ENCODE measurements around the gene RANBP17.

DNA sequence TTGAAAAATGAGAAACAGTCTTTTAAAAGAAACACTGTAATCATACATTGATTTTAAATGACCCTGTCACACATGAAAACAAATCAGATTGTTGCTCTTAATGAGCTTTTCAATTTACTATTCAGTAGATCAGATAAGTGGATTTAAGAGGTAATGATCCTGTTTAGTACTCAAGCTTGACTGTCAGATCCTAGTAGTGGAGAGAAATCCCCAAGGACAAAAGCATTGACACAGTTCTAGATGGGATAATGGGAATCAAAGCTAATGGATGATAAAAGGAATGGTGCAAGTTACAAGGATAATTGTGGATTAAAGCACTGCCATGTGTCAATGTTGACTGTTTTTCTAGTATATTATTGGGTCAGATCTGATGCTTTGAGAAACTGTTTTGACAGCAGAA, 304.9 kb downstream of the RANBP17 start:
- TF ChIP-seq, protein P1, sequence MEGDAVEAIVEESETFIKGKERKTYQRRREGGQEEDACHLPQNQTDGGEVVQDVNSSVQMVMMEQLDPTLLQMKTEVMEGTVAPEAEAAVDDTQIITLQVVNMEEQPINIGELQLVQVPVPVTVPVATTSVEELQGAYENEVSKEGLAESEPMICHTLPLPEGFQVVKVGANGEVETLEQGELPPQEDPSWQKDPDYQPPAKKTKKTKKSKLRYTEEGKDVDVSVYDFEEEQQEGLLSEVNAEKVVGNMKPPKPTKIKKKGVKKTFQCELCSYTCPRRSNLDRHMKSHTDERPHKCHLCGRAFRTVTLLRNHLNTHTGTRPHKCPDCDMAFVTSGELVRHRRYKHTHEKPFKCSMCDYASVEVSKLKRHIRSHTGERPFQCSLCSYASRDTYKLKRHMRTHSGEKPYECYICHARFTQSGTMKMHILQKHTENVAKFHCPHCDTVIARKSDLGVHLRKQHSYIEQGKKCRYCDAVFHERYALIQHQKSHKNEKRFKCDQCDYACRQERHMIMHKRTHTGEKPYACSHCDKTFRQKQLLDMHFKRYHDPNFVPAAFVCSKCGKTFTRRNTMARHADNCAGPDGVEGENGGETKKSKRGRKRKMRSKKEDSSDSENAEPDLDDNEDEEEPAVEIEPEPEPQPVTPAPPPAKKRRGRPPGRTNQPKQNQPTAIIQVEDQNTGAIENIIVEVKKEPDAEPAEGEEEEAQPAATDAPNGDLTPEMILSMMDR (IDR thresholded peaks at IDR 0.05): no peak
- no peak for TF ChIP-seq POLR2A (IDR thresholded peaks at IDR 0.05)
